ENCODE data around the gene ASB2. TPM values are rescaled to one million over a fixed set of nuclear protein-coding genes. Genes with fewer than 3 reads are reported as not detected.

Gene ASB2
- total and polyA plus RNA-seq, 2 of the 13 experiments (the other 11 are each of a cell fraction or from before 2014, with no cell fraction given), result 0.82 to 4.1 TPM

GRCh38 chr14:93902619-93903307 is 73.6 kb downstream of the ASB2 start (continued):
- TF ChIP-seq SNAPC2 (CRISPR knock-in tag; IDR thresholded peaks at IDR 0.05) (no peak; the same call in 1 of the 2 replicates), ZNF232 (CRISPR knock-in tag; IDR thresholded peaks at IDR 0.05; ENCODE audit: borderline replicate concordance) (peak; percentile 81; the same call in 1 of the 2 replicates), KLF13 (CRISPR knock-in tag; IDR thresholded peaks at IDR 0.05) (no peak), ZNF549 (CRISPR knock-in tag; IDR thresholded peaks at IDR 0.05) (no peak), ZNF501 (CRISPR knock-in tag; IDR thresholded peaks at IDR 0.05) (no peak), U2AF1 (optimal IDR thresholded peaks at IDR 0.05; ENCODE audit: low read depth, low read length) (no peak), ZNF577 (CRISPR knock-in tag; IDR thresholded peaks at IDR 0.05; ENCODE audit: borderline replicate concordance, low read depth) (no peak), ZNF629 (CRISPR knock-in tag; conservative IDR thresholded peaks at IDR 0.05) (0 out of 2 replicates have a peak, but pooled peaks have one; percentile 5), GATA4 (IDR thresholded peaks at IDR 0.05; ENCODE audit: borderline replicate concordance, low read depth) (peak; percentile 25; the same call in 1 of the 2 replicates), CBX1 (IDR thresholded peaks at IDR 0.05; ENCODE audit: low read depth) (peak; percentile 56), ZNF772 (CRISPR knock-in tag; IDR thresholded peaks at IDR 0.05) (peak; percentile 86; the same call in 1 of the 2 replicates), ATF7 (IDR thresholded peaks at IDR 0.05) (no peak), ATF7 (CRISPR knock-in tag; IDR thresholded peaks at IDR 0.05) (no peak), HMGXB3 (CRISPR knock-in tag; IDR thresholded peaks at IDR 0.05; ENCODE audit: borderline replicate concordance) (no peak), ZNF609 (CRISPR knock-in tag; IDR thresholded peaks at IDR 0.05; ENCODE audit: borderline replicate concordance) (peak; percentile 77)
